HG03439 (cell line): ENCODE results near the gene MX2.

ENCODE experiments used
- ATAC-seq: cut with Tn5 transposase; IDR thresholded peaks from one replicate; pipeline ENCODE4 v1.9.1; 2021; ENCODE audit warnings: mild to moderate bottlenecking, moderate library complexity; ENCODE audit not compliant: unreplicated experiment

The MX2 gene

DNA sequence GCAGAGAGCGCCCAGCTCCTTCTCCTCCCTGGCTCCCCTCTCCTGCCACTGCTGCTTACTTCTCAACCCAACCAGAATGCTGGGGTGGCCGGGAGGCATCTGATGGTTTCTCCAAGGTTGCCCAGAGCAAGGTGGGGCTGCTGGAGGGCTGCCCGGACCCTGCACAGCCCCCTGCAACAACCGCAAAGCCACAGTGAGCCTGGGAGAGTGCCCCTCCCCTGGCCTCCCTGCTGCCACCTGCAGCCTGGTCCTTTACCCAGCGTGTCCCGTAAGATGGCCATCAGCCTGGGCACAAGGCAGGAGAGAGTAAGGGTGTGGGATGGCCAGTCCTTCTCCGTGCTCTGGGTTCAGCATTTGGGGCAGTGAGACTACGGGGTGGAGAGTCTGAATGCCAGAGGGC lies 17.0 kb downstream of the MX2 start:
- no peak for ATAC-seq

DNA sequence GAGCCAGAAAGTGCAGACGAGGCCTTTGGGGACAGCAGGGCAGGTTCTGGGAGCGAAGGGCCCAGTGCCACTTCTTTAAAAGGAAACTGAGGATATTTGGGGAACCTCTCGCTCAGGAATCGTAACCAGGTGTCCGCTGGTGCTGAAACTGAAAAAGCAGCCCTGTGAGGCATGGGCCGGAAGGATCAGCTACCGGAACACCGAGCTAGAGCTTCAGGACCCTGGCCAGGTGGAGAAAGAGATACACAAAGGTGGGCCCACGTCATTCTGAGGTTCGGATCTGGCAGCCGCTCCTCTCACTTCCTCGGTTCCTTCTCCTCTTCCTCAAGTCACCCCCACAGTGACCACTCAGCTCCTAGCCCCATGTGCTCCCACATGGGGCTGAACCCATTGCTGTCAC lies 18.1 kb downstream of the MX2 start:
- ATAC-seq = no peak

DNA sequence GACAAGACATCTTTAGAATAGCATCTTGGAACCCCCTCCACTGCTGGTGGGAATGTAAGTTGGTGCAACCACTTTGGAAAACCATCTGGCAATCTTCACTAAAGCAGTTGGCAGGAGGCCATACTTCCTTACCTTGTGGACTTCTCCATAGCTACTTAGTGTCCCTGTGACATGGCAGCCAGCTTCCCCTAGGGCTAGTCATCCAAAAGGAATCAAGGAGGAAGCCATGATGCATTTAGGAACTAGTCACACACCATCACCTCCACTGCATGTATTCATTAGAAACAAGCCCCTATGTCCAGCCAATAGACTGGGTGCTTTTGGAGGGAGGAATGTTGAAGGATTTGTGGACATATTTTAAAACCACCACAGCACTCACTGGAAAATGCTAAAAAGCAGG lies 19.9 kb downstream of the MX2 start:
- no peak for ATAC-seq

DNA sequence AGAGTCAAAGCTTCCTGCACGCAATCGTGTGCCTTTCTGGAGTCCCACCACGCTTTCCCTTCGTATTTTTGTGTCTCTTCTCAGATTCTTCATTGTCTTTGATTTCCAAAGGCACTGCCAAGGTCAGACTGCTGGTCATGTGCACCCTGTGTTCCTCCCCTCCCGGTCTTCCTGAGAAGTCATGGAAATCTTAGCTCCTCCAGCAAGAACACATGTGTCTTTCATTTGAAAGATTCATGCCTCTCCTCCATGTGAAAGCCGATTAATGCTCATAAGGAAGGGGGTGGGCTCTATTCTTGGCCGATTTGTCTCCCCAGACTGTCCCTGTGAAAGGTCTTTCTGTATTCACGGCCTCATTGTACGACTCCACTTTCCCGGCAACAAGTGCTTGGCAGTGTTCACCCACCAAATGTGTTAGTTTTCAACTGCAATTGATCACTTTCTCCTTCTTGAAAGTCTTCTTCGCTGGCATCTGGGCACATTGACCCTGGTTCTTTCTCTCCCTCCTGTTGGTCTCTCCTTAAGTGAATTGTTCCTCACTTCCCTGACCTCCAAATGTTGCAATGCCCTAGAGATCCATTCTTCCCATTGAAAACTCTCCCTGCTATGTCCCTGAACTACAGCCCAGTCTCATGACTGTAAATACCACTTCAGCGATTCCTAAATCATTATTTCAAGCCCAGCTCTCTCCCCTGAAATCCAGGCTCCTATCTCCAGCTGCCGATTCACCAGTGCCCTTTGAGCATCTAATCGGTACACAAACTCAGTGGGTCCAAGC lies 25.4 kb downstream of the MX2 start:
- ATAC-seq = no peak

DNA sequence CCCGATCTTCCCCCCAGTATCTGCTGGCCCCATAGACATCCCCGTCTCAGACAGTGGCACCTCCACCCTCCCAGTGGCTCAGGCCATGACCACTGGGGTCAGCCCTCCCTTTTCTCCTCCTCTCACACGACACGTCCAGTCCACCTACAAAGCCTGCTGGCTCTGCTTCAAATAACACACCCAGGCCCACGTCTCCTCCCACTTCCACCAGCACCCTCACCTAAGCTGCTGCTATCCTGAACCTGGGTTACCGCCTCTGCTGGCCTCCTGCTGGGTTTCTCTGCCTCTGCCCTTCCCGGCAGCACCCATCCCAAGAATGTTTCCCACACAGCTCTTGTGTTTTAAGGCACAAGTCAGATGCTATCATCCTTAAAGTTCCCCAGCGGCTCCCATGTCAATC lies 26.0 kb downstream of the MX2 start:
- no peak for ATAC-seq

DNA sequence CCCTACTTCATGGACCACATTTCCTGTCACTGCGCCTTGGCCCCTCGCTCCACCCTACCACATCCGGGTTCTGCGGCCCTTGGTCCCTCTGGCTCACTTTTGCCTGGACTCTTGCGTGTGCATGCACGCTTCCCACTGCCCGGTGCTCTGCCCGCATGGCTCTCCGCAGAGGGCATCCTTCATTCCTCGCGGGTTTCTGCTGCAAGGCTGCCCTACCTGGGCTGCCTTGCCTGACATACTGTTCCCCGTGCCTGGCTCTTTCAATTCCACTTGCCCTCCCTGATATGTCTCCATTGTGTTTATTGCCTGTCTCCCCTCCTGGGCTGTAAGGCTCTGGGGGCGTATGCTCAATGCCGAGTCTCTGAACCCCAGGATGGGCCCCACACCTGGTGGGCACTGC lies 26.4 kb downstream of the MX2 start:
- ATAC-seq = no peak

DNA sequence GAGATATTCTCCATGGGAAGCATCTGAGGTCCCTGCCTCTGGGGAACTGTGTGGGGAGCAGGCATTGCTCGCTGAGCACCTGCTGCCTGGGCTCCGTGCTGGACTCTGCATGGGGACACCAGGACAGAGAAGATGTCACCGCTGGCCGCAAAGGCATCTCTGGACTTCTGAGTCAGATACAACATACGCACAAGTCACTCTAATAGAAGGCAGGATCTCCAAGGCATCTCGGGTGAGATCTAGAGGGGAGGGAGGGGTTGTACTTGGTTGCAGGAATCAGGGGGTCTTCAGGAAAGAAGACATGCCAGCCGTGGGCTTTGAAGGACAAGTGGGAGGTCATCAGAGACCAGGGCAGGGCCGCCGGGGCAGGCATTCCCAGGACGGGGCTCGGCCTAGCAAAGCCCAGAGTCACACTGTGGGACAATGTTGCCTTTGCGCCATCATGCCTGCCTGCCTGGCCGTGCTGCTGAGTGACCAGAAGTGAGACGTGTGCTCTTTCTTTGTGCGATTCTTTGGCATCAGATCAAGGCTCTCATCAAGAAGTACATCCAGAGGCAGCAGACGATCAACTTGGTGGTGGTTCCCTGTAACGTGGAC lies 28.3 kb downstream of the MX2 start:
- no peak for ATAC-seq

DNA sequence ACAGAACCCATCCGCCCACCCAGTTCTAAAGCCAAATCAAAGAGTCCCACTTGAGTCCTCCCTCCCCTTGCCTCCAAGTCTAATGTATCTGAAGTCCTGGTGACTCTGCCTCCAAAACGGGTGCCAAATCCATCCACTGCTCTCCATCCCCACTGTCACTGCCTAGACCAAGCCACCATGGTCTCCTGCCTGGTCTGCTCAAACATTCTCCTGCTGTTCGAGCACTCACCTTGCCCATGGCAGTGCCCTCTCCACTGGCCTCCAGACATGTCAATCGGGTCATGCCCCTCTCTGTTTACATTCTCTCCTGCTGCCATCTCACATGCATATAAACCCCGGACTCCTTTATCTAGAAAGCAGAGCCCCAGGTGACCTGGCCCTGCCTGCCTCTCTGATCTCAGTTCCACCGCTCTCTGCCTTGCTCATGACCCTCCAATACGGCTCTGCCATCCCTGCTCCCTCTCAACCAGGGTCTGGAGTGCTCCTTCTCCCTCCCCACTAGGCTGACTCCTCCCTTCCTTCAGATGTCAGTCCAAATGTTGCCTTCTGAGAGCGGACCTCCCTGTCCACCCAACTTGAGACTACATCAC lies 32.1 kb downstream of the MX2 start:
- ATAC-seq = no peak

DNA sequence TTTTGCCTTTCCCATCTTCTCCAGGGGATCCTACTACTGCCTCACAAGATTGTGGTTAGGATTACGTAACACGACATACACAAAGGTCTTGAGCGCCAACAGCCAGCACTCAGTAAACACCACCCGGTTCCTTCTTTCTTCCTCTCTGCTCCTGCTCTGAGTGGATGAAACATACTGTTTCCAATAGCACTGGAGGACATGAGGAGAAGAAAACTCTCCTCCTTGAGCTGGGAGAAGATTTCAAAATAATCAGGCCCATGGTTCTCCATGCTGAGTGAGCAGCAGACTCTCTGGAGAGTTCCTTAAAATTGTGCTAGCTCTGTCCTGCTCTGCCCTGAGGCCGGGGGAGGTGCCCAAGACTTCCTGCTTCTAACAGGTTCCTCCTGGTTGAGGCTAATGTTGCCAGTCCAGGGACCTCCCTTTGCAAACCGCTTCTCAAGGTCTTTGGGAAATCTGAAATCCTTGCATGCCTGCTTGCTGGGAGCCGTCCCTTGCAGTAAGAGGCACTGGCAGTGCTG lies 34.8 kb downstream of the MX2 start:
- no peak for ATAC-seq

DNA sequence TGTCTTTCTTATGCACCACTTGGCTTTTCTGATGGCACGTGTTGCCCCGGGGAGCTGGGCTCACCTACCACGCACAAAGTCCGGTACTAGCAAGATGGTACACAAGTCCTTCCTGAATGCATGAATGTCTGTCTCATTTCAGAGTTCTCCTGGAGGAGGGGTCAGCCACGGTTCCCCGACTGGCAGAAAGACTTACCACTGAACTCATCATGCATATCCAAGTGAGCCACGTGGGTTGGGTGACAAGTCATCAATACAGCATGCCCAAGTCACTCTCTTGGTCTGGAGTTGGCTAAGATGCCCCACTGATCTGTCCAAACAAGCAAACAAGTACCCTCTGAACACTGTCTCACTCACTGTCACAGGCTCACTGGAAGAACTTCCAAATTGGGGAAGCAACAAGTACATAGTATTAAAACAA lies 35.7 kb downstream of the MX2 start:
- no peak for ATAC-seq

DNA sequence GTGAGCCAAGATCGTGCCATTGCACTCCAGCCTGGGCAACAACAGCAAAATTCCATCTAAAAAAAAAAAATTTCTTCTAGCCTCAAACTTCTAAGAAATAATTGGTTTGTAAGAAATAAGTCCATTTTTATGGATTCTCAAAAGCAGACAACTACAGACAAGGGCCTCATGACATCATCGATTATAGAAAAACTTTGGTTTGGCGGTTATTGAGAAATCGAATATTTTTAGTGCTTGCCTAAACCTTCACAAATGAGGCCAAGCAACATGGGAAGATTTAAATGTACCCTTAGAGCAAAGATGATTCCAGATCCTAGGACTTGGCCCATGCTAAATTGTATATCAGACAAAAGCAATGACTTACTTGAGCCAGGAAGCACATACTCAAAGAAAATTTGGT lies 36.4 kb downstream of the MX2 start:
- no peak for ATAC-seq

DNA sequence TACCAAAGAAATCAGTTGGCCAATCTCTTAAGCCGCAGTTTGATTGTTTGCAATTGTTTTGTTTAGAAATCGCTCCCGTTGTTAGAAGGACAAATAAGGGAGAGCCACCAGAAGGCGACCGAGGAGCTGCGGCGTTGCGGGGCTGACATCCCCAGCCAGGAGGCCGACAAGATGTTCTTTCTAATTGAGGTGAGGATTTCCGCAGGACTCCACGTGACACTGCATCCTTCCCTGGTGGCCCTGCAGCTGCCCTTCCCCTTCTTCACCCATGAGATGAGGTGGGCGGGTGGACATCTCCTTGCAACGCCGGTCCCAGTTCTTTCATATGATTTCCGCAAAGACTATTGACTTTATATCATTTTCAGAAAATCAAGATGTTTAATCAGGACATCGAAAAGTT lies 37.0 kb downstream of the MX2 start:
- ATAC-seq = no peak

DNA sequence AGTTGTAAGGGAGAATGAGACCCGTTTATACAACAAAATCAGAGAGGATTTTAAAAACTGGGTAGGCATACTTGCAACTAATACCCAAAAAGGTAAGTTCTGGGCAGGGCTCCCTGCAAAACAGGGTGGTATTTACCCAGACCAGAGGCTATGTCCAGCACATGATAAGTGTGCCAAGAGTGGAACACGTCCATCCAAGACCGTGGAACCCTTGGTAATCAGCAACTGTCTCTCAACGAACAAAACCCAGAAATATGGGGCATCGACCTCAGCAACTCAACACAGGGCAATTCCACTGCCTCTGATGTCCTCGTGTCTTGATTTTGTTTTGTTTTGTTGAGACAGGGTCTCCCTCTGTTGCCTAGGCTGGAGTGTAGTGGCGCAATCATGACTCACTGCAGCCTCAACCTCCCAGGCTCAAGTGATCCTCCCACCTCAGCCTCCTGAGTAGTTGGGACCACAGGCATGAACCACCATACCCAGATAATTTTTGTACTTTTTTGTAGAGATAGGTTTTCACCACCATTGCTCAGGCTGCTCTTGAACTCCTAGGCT lies 37.5 kb downstream of the MX2 start:
- no peak for ATAC-seq

DNA sequence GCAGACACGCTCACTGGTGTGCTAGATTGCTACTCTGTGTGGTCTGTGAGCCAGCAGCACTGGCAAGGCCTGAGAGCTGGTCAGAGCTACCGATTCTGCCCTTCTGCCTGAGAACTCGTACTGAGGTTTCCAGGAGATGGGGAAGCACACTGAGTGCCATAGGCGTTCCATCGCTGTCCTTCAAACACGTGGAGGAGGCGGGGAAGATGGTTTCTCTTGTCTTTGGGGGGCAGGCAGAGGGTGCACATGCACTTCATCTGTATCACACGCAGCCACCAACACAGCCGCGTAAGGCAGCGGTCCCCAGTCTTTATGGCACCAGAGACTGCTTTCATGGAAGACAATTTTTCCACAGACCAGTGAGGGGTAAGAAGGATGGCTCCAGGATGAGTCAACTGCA lies 40.4 kb downstream of the MX2 start:
- ATAC-seq = no peak

DNA sequence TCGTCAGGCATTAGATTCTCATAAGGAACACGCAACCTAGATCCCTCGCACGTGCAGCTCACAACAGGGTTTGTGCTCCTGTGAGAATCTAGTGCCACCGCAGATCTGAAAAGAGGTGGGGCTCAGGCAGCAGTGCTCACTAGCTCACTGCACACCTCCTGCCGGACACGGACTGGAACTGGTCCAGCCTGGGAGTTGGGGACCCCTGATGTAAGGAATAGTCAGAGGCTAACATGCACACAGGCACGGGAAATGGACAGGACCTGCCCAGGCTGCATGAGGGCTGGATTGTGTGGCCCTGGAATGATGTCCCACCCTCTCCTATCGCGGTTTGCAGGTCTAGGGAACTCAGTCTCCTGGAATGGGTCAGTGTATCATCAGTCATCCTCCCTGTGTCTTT lies 41.0 kb downstream of the MX2 start:
- no peak for ATAC-seq

DNA sequence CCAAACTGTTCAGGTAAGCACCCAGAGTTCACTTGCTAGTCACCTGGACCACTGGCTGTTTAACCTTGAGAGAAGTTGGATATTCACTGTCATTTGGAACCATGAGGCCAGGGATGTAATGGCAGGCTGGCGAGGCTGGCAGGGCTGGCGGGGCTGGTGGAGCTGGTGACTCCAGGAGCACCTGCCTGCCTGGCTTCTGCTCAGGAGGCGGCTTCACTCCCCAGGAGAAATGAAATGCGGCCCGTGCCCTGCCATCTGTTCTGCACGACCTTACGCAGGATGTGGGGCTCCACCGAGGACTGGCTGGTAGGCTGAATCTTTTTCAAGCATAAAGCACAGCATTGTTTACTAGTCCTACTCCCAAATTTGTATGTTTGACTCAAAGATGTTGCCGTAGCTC lies 41.5 kb downstream of the MX2 start:
- ATAC-seq = no peak

DNA sequence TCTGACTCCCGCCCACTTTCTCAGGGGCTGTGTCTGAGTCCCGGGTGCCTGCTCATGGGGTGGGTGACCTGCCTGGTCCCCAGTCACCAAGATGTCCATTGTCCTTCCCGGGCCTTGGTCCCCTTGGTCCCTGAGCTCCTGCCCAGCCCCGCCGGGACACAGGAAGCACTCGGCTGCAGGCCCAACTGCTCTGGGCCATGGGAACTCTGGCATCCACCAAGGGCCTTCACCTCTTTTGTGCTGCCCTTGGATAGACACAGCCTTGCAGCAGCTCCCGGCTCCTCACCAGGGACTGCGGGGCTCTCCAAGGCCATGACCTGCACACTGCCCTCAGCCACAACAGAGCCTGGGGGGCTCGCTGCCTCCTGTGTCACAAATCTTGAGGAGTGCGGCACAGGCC lies 42.1 kb downstream of the MX2 start:
- ATAC-seq = no peak

DNA sequence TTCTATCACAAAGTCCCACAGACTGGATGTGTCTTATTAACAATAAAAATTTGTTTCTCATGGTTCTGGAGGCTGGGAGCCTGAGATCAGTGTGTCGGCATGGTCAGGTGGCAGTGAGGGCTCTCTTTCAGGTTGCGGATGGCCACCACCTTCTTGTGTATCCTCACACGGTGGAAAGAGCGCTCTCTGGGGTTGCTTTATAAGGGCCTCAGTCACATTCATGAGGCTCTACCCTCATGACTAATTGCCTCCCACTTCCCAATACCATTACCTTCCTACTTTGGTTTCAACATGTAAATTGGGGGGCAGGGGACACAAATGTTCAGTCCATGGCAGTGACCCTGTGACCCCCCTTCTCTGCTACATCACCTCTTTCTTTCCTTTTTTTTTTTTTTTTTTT lies 43.5 kb downstream of the MX2 start:
- no peak for ATAC-seq

DNA sequence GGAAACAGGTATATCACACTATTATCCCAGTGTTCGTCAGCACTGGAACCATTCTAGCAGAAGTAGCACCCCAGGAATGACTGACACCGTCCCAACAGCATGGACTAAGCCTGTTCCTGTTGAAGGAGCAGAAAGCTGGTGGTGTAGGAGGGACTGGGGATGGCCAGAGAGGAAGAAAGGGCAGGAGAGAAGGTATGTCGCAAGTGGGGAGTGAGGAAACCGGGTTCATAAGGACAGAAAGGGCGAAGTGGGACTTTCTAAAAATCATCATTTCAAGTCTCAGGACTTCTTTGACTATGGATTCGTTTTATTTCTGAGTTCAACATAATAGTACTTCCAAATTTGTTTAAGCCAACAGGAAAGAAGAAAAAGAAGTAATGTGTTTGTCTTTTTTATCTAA lies 44.5 kb downstream of the MX2 start:
- no peak for ATAC-seq

DNA sequence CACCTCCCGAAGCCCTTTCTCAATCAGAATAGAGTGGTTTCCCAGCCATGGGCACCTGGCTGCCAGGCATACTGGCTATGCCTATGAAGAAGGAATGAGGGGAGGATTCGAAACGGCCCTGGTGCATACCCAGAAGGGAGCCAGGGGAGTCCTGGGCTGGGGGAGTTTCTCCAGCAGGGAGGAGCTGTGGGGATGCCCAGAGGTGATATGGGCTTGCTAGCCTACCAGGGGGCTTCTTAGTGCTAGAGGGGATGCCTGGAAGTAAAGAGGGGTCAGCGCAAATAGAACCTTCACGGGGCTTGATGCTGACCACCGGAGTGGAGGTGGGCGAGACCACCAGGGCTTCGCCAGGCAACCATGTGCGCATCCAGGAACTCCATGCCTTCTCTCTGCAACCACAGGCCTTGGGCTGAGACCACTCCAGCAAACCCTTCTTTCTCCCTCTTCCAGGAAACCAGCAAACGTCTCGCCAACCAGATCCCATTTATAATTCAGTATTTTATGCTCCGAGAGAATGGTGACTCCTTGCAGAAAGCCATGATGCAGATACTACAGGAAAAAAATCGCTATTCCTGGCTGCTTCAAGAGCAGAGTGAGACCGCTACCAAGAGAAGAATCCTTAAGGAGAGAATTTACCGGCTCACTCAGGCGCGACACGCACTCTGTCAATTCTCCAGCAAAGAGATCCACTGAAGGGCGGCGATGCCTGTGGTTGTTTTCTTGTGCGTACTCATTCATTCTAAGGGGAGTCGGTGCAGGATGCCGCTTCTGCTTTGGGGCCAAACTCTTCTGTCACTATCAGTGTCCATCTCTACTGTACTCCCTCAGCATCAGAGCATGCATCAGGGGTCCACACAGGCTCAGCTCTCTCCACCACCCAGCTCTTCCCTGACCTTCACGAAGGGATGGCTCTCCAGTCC lies 46.0 kb downstream of the MX2 start:
- no peak for ATAC-seq

DNA sequence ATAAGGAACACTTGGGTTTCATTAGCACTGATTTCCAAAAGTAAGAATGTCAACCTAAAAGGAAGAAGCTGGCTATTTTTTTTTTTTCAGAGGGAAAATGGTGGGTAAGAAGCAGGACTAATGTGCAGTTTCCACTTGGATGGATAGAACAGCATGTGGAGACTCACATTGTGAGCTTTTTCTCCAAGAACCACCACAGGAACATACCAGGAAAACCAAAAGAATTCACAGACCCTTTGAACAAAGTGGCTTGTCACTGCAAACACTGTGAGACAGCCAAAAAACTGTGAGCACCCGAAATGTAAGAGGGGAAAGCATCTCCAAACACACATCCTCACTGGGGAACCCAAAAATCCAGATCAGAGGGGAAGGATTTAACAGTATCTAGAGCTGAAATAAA lies 48.5 kb downstream of the MX2 start:
- no peak for ATAC-seq
